HCT116 (cell line): ENCODE measurements around the gene FAXDC2. TPM values are rescaled to one million over a fixed set of nuclear protein-coding genes. Genes with fewer than 3 reads are reported as not detected.

ENCODE experiments used
- ATAC-seq: fragments of 200-7000 bp; cut with Tn5 transposase; 2 replicates; pipeline ENCODE4 v1.9.1; 2020; ENCODE audit warnings: mild to moderate bottlenecking, moderate library complexity
- BruUV-seq: library from RNA; stranded (reverse); fragments of 400-500 nt; replicated peaks from 2 replicates; lab custom pipeline; 2021; lab: Mats Ljungman, UMichigan
- CTCF ChIA-PET: fragments of 300-600 bp; sonication (Branson Sonifier 250); formaldehyde crosslinking; loops from one replicate; lab custom pipeline; 2021; ENCODE audit warnings: antibody characterized with exemption; lab: Charles Lee
- POLR2A ChIA-PET: fragments of 300-600, 350-600 bp; sonication (Branson Sonifier 250); formaldehyde crosslinking; loops from one replicate; lab custom pipeline; 2021; ENCODE audit warnings: antibody characterized with exemption; lab: Charles Lee
- RAD21 ChIA-PET, 2 experiments: fragments of 300-600 bp; sonication (Branson Sonifier 250); formaldehyde crosslinking; loops; one replicate each; lab custom pipeline; 2023; ENCODE audit warnings: low total read pairs in 2 of 2; ENCODE audit not compliant: uncharacterized antibody in 2 of 2, unreplicated experiment in 2 of 2, low non-redundant PET in 1 of 2; lab: Charles Lee
- DNase-seq: peaks from one replicate; pipeline ENCODE4 v3.0.0-alpha.2; 2010; ENCODE audit warnings: low read depth, low spot score
- H2AFZ ChIP-seq: fragments of 200-600 bp; shearing (Covaris generic), sonication (generic); 2 replicates; pipeline ENCODE4 v1.6.1; 2017; ENCODE audit warnings: low read depth, mixed run types, mixed read lengths, antibody characterized with exemption, low read length; ENCODE audit not compliant: poor library complexity, severe bottlenecking
- H3K27ac ChIP-seq: 2 replicates; pipeline ENCODE4 v1.5.1; 2012; ENCODE audit warnings: low read depth, low read length
- H3K27me3 ChIP-seq: fragments of 200-600 bp; sonication (generic); 2 replicates; pipeline ENCODE4 v1.6.1; 2016; ENCODE audit warnings: mixed run types, low read length, mixed read lengths; ENCODE audit not compliant: insufficient read depth
- H3K36me3 ChIP-seq, 2 experiments: fragments of 200-500 bp in 1 of 2; fragments of 200-600 bp in 1 of 2; sonication (Bioruptor generic) in 1 of 2; sonication (generic) in 1 of 2; 2 replicates each; pipeline versions ENCODE4 v1.5.1 to v1.6.1; 2014 to 2016; ENCODE audit warnings: low read length in 2 of 2, inconsistent platforms in 1 of 2, mixed read lengths in 1 of 2, mixed run types in 1 of 2; ENCODE audit not compliant: insufficient read depth in 2 of 2, control insufficient read depth in 1 of 2
- H3K4me1 ChIP-seq, 2 experiments: fragments of 200-600 bp in 1 of 2; sonication (generic) in 1 of 2; 2 replicates each; pipeline versions ENCODE4 v1.5.1 to v1.6.1; 2012 to 2017; ENCODE audit warnings: low read length in 2 of 2, inconsistent platforms in 1 of 2, mild to moderate bottlenecking in 1 of 2, mixed read lengths in 1 of 2, mixed run types in 1 of 2, moderate library complexity in 1 of 2; ENCODE audit not compliant: insufficient read depth in 2 of 2, control insufficient read depth in 1 of 2
- H3K4me2 ChIP-seq: fragments of 200-600 bp; sonication (generic); 2 replicates; pipeline ENCODE4 v1.6.1; 2017; ENCODE audit warnings: mixed run types, low read length, mixed read lengths
- H3K4me3 ChIP-seq, 2 experiments: fragments of 200-600 bp in 1 of 2; sonication (generic) in 1 of 2; replicated peaks in 1 of 2; 2 replicates each; pipeline ENCODE4 v1.5.1; 2011 to 2016; ENCODE audit warnings: low read length in 2 of 2, control low read depth in 1 of 2, low read depth in 1 of 2, mild to moderate bottlenecking in 1 of 2, mixed read lengths in 1 of 2, mixed run types in 1 of 2
- H3K79me2 ChIP-seq: fragments of 200-600 bp; sonication (generic); 2 replicates; pipeline ENCODE4 v1.6.1; 2017; ENCODE audit warnings: mild to moderate bottlenecking, mixed run types, low read length, moderate library complexity, mixed read lengths; ENCODE audit not compliant: insufficient read depth
- H3K9ac ChIP-seq: fragments of 200-600 bp; sonication (generic); 2 replicates; pipeline ENCODE4 v1.6.1; 2016; ENCODE audit warnings: low read length, mixed read lengths
- H3K9me2 ChIP-seq: fragments of 200-600 bp; sonication (generic), shearing (Covaris generic); 2 replicates; pipeline ENCODE4 v1.6.1; 2017; ENCODE audit warnings: mixed run types, mild to moderate bottlenecking, moderate library complexity; ENCODE audit not compliant: insufficient read depth
- H3K9me3 ChIP-seq, 2 experiments: fragments of 200-500 bp in 1 of 2; fragments of 200-600 bp in 1 of 2; sonication (Bioruptor generic) in 1 of 2; sonication (generic) in 1 of 2; 2 replicates each; pipeline ENCODE4 v1.6.1; 2014 to 2017; ENCODE audit warnings: low read length in 2 of 2, mixed read lengths in 2 of 2, inconsistent platforms in 1 of 2, low read depth in 1 of 2, mild to moderate bottlenecking in 1 of 2, mixed run types in 1 of 2, moderate library complexity in 1 of 2; ENCODE audit not compliant: control insufficient read depth in 1 of 2, insufficient read depth in 1 of 2
- H4K20me1 ChIP-seq: fragments of 200-600 bp; sonication (generic), shearing (Covaris generic); 2 replicates; pipeline ENCODE4 v1.6.1; 2017; ENCODE audit warnings: mixed run types, mild to moderate bottlenecking, moderate library complexity; ENCODE audit not compliant: insufficient read depth
- CEBPB ChIP-seq: IDR thresholded peaks from 2 replicates; pipeline ENCODE4 v1.6.1; 2012; ENCODE audit warnings: low read depth
- CTCF ChIP-seq, 3 experiments: fragments of 200-600 bp in 1 of 3; sonication (generic) in 1 of 3; IDR thresholded peaks in 2 of 3; conservative IDR thresholded peaks in 1 of 3; 2 replicates each; pipeline ENCODE4 v1.5.1; 2012 to 2017; ENCODE audit warnings: low read depth in 2 of 3, low read length in 2 of 3, antibody characterized with exemption in 1 of 3, borderline replicate concordance in 1 of 3, control low read depth in 1 of 3, mild to moderate bottlenecking in 1 of 3, mixed read lengths in 1 of 3, mixed run types in 1 of 3, moderate library complexity in 1 of 3; ENCODE audit not compliant: insufficient read depth in 1 of 3
- EGR1 ChIP-seq: IDR thresholded peaks from 2 replicates; pipeline ENCODE4 v1.6.1; 2012; ENCODE audit warnings: low read depth
- ELF1 ChIP-seq: IDR thresholded peaks from 2 replicates; pipeline ENCODE4 v1.6.1; 2012; ENCODE audit warnings: low read depth, borderline replicate concordance
- EZH2 ChIP-seq: fragments of 200-600 bp; sonication (generic); IDR thresholded peaks from 2 replicates; pipeline ENCODE4 v1.6.1; 2017; ENCODE audit warnings: antibody characterized with exemption, mixed run types
- EZH2phosphoT487 ChIP-seq: fragments of 200-600 bp; IDR thresholded peaks from 2 replicates; pipeline ENCODE4 v1.6.1; 2018; ENCODE audit warnings: antibody characterized with exemption, borderline replicate concordance
- JUND ChIP-seq: IDR thresholded peaks from 2 replicates; pipeline ENCODE4 v1.6.1; 2012
- POLR2AphosphoS5 ChIP-seq: IDR thresholded peaks from 2 replicates; pipeline ENCODE4 v1.6.1; 2011; ENCODE audit warnings: mild to moderate bottlenecking, low read depth, low read length, moderate library complexity
- RAD21 ChIP-seq: IDR thresholded peaks from 2 replicates; pipeline ENCODE4 v1.6.1; 2012; ENCODE audit warnings: low read depth, mild to moderate bottlenecking
- REST ChIP-seq: IDR thresholded peaks from 2 replicates; pipeline ENCODE4 v1.6.1; 2012; ENCODE audit warnings: low read depth
- SIN3A ChIP-seq: IDR thresholded peaks from 2 replicates; pipeline ENCODE4 v1.6.1; 2012; ENCODE audit warnings: low read depth
- SRF ChIP-seq: IDR thresholded peaks from 2 replicates; pipeline ENCODE4 v1.6.1; 2012; ENCODE audit warnings: low read depth
- ZFX ChIP-seq: fragments of 450-650 bp; IDR thresholded peaks from 2 replicates; pipeline ENCODE4 v1.6.1; 2017
- intact Hi-C: fragments of 100-400 bp; cut with micrococcal nuclease; formaldehyde crosslinking; loops from 2 replicates; pipeline ENCODE4 v1.10.0; 2022
- total RNA-seq: library from RNA; stranded (reverse); gene quantifications from one replicate; pipeline ENCODE4 v1.2.1, GENCODE V29; 2021; ENCODE audit not compliant: unreplicated experiment

The FAXDC2 gene
- total RNA-seq, 1 experiment from 2014 or later, result 0.22 TPM

GRCh38 chr5:154782812-154783592 is 67.4 kb downstream of the FAXDC2 start:
- no peaks in the 10 kb centered on the region for H3K9me3 ChIP-seq
- H3K27me3 ChIP-seq, result no peaks in the 10 kb centered on the region
- POLR2A ChIA-PET, result no interaction called here
- H3K79me2 ChIP-seq, result peaks cover 100% of the 10 kb centered on the region
- peaks cover 9 to 26% of the 10 kb centered on the region in 2 experiments; a peak in 3 of 4 replicates for H3K4me1 ChIP-seq
- no peak overlapping the region for H3K4me2 ChIP-seq
- no peaks in the 10 kb centered on the region for H3K9me2 ChIP-seq
- no peak for TF ChIP-seq EZH2phosphoT487
- TF ChIP-seq EGR1, result no peak
- no peak for TF ChIP-seq CTCF (IDR thresholded peaks at IDR 0.05 in 2 of 3, conservative IDR thresholded peaks at IDR 0.05 in 1 of 3; ENCODE audit: borderline replicate concordance in 1 of 3, insufficient read depth in 1 of 3, low read depth in 2 of 3, low read length in 2 of 3)
- no peak for TF ChIP-seq JUND
- no peak for TF ChIP-seq ELF1
- TF ChIP-seq RAD21, result no peak
- TF ChIP-seq REST, result no peak
- TF ChIP-seq EZH2, result no peak
- no peak for TF ChIP-seq SIN3A
- TF ChIP-seq SRF, result no peak
- TF ChIP-seq ZFX, result no peak
- no peak for TF ChIP-seq CEBPB
- TF ChIP-seq POLR2AphosphoS5, result no peak
- TF ChIP-seq, all 23 proteins: peak for 0
- DNase-seq (no peak), ATAC-seq (no peak)
- CTCF ChIA-PET, result no interaction called here
- RAD21 ChIA-PET, result no interaction called here
- Histone ChIP-seq H3K27ac (no peak overlapping the region), H3K36me3 (0 out of 4 replicates have a peak, but pooled peaks cover 0 to 5% of the 10 kb centered on the region in 2 experiments), H3K4me3 (no peak overlapping the region), H4K20me1 (peaks cover 58% of the 10 kb centered on the region; the same call in 1 of the 2 replicates), H2AFZ (no peak overlapping the region), H3K9ac (no peak overlapping the region)
- intact Hi-C loops, result no loop called here
- no TSS peak for BruUV-seq
